Stimulated activated CD8-positive, alpha-beta memory T cell treated with anti-CD3 and anti-CD28 coated beads, Interleukin-4, amount 100 ng/mL, for 48 hours (primary cell): ENCODE data around the gene HELZ.
"Not testable (repeated sequence)": the region's sequence is repeated elsewhere in the genome, so short reads cannot be mapped to it uniquely, and the experiment has no call there.

Source experiments
- DNase-seq: peaks from one replicate; pipeline ENCODE4 v3.0.0-alpha.2; 2020

Gene HELZ

DNA sequence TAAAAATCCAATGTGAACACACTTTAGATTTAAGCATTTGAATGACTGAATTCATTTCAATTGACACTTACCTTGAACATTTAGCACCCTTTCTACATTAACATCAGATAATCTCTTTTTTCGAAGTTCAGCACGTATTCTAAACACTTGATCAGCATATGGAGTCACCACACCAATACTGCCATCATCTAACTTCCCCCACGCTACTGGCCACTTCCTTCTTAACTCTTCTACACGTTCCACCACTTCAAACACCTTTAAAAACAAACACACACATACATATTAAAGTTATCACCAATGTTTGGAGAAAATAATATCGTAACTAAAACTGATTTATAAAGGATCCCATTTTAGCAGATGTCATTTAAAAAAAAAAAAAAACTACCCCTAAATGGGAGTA is 107.1 kb downstream of the HELZ start:
- DNase-seq: no peak

DNA sequence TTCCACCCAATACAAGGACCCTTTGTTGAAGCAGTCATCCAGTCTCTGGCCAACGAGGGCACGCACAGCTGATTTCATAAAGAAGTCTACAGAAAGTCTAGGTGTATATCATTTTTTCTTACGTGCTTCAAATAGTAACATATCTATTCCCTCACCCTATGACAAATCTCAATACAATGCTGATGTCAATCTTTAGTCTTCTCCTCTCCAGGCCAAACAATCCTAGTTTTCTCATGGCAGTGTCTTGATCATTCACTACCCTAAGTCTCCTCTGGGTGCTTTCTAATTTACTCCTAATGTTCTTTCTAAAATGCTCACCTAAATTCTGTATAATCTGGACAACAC is 108.0 kb downstream of the HELZ start:
- no peak for DNase-seq

- DNase-seq: no peak
Measured at GRCh38 chr17:67136191-67137025, 108.6 kb downstream of the HELZ start.

- DNase-seq: no peak
Measured at GRCh38 chr17:67133161-67133560, 111.8 kb downstream of the HELZ start.

DNA sequence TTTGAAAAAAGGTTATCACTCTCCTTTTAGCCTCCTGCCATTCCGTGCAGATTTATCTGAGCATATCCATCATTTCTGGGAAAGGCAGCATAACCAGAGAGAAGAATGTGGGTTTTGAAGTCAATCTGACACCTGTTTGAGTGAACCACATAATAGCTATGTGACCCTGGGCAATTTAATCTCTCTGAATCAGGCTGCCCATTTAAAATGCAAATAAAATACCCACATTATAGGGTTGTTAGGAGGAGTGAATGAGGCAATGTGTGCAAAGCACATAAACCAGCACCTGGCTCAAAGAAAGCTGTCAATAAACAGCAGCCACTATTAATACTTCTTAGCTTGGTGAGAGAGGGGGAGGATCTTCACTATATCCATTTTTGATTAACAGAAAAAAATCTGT is 112.6 kb downstream of the HELZ start:
- no peak for DNase-seq

DNA sequence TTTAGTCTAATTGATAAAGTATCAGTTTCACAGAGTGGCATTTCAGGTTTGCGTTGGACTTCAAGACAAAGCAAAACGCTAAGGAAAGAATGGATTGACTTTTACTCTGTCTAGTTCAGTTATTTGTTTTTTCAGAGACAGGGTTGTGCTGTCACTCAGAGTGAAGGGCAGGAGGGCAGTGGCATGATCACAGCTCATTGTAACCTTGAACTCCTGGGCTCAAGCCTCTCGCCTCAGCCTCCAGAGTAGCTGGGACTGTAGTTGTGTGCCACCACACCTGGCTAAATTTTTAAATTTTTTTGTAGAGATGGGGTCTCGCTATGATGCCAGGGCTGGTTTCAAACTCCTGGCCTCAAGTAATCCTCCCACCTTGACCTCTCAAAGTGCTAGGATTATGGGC is 114.2 kb downstream of the HELZ start:
- DNase-seq: no peak

- DNase-seq: no peak
Measured at GRCh38 chr17:67129283-67129682, 115.7 kb downstream of the HELZ start.

DNA sequence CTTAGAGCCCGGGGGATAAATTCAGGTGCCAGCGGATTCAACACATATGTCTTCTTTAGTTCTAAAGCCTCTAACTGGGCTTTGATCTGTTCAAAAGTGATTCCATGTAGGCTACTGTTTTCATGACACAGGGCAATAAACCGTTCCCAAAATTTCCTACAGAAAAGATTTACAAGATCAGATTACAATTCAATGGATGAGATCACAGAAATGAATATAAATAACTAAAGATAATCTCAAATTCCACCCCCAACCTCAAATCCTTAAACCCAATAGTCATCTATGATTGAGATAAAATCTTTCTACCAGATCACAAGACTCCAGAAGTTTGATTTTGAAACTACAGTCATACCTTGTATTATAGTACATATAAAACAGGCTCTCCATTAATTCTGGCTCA is 116.3 kb downstream of the HELZ start:
- DNase-seq: no peak

- no peak for DNase-seq
Measured at GRCh38 chr17:67127925-67128324, 117.1 kb downstream of the HELZ start.

- no peak for DNase-seq
Measured at GRCh38 chr17:67126983-67127382, 118.0 kb downstream of the HELZ start.

- not testable (repeated sequence) for DNase-seq
Measured at GRCh38 chr17:67126543-67126942, 118.5 kb downstream of the HELZ start.

DNA sequence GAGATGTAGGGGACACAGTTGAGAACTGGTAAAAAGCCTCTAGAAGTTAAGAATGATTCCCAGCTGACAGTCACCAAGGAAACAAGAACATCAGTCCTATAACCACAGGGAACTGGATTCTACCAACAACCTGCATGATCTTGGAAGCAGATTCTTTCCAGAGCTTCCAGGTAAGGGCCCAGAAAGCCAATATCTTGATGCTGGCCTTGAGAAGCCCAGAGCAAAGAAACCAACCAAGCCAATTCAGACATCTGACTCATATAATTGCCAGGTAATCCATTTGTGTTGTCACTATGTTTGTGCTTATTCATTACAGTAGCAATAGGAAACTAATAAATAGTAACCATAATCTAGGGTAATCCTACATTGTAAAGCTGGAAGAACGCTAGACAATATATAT is 119.1 kb downstream of the HELZ start:
- no peak for DNase-seq

DNA sequence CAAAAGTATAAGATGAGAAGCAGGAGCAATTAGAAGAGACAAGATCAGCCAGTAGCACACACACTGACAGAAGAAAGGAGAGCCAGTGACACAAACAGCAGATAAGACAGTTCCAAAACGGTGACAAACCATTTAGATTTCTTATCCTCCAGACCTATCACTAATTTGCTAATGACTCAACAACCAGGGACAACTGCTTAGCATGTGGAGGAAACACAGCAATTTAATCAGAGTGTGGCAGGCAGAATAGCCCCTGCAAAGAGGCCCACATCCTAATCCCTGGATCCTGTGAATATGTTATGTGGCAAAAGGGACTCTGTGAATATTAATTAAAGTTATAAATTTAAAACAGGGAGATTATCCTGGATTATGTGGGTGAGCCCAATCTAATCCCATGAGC is 119.6 kb downstream of the HELZ start:
- DNase-seq: no peak

DNA sequence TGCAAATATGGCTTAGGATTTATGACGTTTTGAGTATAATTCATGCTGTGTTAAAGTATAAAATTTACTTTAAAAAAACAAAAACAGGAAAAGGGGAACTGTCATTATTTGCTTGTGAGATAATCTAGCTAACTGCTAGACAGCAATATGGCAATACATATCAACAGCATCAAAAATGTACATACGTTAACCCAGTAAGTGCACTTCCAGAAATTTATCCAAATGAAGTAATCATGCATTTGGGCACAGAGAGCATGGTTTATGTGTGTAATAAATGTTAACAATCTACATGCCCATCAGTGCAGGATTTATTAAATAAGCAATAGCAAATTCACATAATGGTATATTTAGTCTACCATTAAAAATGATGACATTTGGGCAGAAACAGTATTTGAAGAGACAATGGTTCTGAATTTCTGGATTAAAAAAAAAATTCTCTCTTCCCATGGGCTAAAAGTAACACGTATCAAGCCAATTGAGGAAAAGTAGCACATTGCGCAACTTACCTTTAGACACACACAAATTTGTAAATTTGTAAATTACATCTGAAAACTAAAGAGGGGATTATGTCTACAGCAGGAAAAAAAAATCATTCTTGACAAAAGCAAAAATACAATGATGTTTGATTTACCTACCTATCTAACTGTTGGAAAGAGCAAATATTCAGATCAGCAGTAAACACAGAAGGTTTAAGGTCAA is 120.4 kb downstream of the HELZ start:
- no peak for DNase-seq

DNA sequence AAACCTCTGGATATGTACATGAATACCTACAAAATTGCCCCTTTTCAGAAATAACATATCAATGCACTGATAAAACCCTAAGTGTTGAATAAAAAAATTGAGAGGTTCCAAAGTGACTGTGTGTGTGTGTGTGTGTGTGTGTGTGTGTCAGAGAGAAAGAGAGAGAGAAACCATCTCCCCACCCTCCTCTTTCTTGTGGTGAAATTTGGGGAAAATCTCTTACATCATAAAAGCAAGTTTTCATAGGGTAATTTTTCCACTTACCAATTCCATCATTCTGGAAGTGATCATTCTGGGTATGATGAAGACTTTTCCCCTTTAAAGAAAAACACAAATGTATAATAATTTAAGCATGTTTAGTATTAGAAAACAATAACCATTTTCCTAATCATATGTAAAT is 121.3 kb downstream of the HELZ start:
- no peak for DNase-seq

- DNase-seq: no peak
Measured at GRCh38 chr17:67121316-67121891, 123.6 kb downstream of the HELZ start.

DNA sequence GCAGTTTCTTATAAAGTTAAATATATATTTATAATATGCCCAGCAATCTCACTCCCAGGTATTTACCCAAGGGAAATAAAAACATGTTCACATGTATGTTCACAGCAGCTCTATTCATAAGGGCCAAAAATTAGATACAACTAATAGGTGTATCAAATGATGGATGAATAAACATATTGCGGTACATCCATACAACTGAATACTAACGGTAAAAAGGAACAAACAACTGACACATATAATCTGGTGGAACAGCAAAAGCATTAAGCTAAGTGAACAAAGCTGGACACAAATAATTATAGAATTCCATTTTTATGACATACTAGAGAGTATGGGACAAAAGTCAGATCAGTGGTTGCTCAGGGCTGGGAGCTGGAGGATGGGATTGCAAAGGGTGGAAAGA is 125.9 kb downstream of the HELZ start:
- DNase-seq: no peak

DNA sequence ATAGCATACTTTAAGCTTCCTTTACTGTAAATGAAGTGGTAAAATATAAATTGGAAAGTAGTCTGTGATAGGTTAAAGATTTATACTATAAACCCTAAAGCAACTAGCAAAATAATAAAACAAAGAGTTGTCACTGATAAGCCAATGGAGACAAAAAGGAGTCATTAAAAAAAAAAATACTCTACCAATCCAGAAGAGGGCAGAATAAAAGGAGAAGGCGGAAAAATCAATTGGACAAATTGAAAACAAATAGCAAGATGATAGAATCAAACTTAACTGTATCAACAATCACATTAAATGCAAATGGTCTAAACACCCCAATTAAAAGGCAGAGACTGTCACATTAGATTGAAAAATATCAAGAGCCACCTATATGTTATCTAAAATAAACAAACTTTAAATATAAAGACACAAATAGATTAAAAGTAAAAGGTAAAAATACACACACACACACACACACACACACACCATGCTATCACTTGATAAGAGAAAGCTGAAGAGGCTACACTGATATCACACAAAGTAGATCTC is 128.9 kb downstream of the HELZ start:
- no peak for DNase-seq

DNA sequence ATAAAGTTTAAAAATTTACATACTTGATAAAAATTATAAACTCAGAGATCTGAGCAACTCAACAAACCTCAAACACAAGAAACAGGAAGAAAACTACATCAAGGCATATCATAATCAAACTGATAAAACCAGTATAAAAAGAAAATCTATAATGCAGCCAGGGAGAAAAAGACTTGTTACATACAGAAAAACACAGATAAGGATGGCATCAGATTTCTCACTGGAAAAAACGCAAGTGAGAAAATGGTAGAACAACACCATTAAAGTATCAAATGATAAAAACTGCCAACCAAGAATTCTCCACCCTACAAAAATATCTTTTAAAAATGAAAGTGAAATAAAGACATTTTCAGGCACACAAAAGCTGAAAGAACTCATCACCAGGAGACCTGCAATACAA is 129.6 kb downstream of the HELZ start:
- no peak for DNase-seq

GRCh38 chr17:67113486-67113885 is 131.5 kb downstream of the HELZ start:
- DNase-seq: no peak

DNA sequence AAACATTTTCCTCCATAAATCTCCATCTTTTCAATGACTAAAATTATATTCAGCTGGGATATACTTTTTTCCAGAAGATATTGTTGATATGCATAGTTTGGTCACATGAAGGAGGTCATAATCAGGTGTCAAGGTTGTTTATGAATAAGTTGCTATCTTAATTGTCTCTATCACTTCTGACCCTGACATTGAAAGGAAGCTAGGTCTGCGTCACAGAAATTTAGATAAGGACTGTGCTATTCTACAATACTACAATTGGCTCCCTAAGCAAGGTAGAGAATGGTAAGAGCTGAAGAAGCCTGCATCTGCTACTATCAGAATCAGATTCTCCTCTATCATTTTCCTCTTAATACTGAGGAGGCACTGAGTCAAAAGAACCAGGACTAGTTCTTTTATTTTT is 133.2 kb downstream of the HELZ start:
- DNase-seq: no peak

DNA sequence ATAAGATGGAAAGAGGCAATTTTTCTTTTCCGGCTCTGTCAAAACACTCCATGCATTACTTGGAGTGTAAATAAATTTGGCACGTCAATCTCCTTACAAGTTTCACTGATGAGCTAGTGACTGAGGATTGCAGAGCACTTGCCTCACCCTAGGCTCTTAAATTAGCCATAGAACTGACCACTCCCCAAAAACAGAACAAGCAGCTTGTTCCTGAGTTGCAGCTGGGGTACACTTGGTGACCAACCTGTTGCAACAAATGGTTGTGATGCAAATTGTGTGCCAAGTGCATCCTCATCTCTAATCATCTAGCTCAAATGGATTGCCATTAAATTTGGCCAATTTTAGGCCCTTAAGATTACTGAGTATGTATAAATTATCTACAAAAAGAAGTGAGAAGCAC is 133.7 kb downstream of the HELZ start:
- no peak for DNase-seq

DNA sequence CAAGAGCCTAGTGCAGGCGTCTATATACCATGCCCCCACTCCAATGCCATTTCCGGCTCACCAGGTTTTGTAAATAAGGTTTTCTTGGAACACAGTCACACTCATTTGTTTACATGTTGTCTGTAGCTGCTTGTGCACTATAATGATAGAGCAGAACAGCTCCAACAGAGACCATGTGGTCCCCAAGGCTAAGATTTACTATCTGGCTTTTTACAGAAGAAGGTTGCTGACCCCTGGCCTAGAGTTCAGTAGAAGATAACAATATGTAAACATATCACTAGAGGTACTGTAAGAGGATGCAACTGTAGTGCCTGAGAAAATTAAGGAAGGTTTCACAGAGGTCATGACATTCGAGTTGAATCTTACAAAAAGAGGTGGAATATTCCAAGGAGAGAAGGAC is 134.4 kb downstream of the HELZ start:
- DNase-seq: no peak

- DNase-seq: no peak
Measured at GRCh38 chr17:67109111-67109510, 135.9 kb downstream of the HELZ start.
